HG03108 (cell line): ENCODE measurements around the gene SRSF5.
"Not testable (repeated sequence)": the region's sequence is repeated elsewhere in the genome, so short reads cannot be mapped to it uniquely, and the experiment has no call there.

Experiments used
- ATAC-seq: cut with Tn5 transposase; IDR thresholded peaks from one replicate; pipeline ENCODE4 v1.9.1; 2021; ENCODE audit warnings: moderate library complexity; ENCODE audit not compliant: unreplicated experiment

Gene SRSF5

GRCh38 chr14:69804902-69805301 is 38.0 kb downstream of the SRSF5 start:
- no peak for ATAC-seq

- no peak for ATAC-seq
Observed at GRCh38 chr14:69807192-69807591, 40.2 kb downstream of the SRSF5 start.

- ATAC-seq = no peak
Observed at GRCh38 chr14:69808919-69809808, 42.2 kb downstream of the SRSF5 start.

GRCh38 chr14:69811227-69811867 is 44.4 kb downstream of the SRSF5 start:
- no peak for ATAC-seq

- no peak for ATAC-seq
Observed at GRCh38 chr14:69811868-69812252, 44.9 kb downstream of the SRSF5 start.

GRCh38 chr14:69812711-69813110 is 45.8 kb downstream of the SRSF5 start:
- no peak for ATAC-seq

- ATAC-seq = not testable (repeated sequence)
Observed at GRCh38 chr14:69813346-69813745, 46.4 kb downstream of the SRSF5 start.

- ATAC-seq = no peak
Observed at GRCh38 chr14:69814397-69814796, 47.5 kb downstream of the SRSF5 start.

- no peak for ATAC-seq
Observed at GRCh38 chr14:69815556-69815955, 48.6 kb downstream of the SRSF5 start.

GRCh38 chr14:69816216-69816615 is 49.3 kb downstream of the SRSF5 start:
- no peak for ATAC-seq

- no peak for ATAC-seq
Observed at GRCh38 chr14:69818758-69819191, 51.8 kb downstream of the SRSF5 start.

GRCh38 chr14:69819607-69820006 is 52.7 kb downstream of the SRSF5 start:
- ATAC-seq = no peak

GRCh38 chr14:69820991-69821390 is 54.0 kb downstream of the SRSF5 start:
- ATAC-seq = no peak
